Stimulated activated effector memory CD8-positive, alpha-beta T cell treated with anti-CD3 and anti-CD28 coated beads, Interleukin-12 subunit alpha, Interleukin-12 subunit beta, amount 100 ng/mL, for 72 hours (primary cell): ENCODE results near the gene KCNH8.

ENCODE experiments used
- ATAC-seq: fragments of 150-1000 bp; cut with Tn5 transposase; 2 replicates; pipeline ENCODE4 v1.10.0; 2021
- DNase-seq, 2 donors: peaks; one replicate each; pipeline ENCODE4 v3.0.0; 2021 to 2022; ENCODE audit warnings: low spot score in 2 of 2
- H3K27ac Mint-ChIP-seq: one replicate; pipeline ENCODE4 v1.8.0; 2022; ENCODE audit warnings: mild to moderate bottlenecking, mixed read lengths
- H3K36me3 Mint-ChIP-seq: one replicate; pipeline ENCODE4 v1.8.0; 2022; ENCODE audit warnings: mild to moderate bottlenecking, mixed read lengths
- H3K4me1 Mint-ChIP-seq: one replicate; pipeline ENCODE4 v1.8.0; 2022; ENCODE audit warnings: mixed read lengths
- H3K4me3 Mint-ChIP-seq: one replicate; pipeline ENCODE4 v1.8.0; 2022; ENCODE audit warnings: mild to moderate bottlenecking, mixed read lengths
- H3K9me3 Mint-ChIP-seq: one replicate; pipeline ENCODE4 v1.8.0; 2022; ENCODE audit warnings: mixed read lengths

The KCNH8 gene

GRCh38 chr3:19522305-19522704, 374.0 kb downstream of the KCNH8 start:
- ATAC-seq (no peak), DNase-seq (no peak)
- Mint-ChIP-seq H3K36me3 (no peaks in the 10 kb centered on the region), H3K4me3 (no peak overlapping the region), H3K9me3 (peaks cover 12% of the 10 kb centered on the region), H3K27ac (no peak overlapping the region), H3K4me1 (no peaks in the 10 kb centered on the region)

GRCh38 chr3:19526071-19526470, 377.8 kb downstream of the KCNH8 start:
- Mint-ChIP-seq H3K4me3 (no peak overlapping the region), H3K27ac (no peak overlapping the region), H3K4me1 (no peaks in the 10 kb centered on the region), H3K36me3 (no peaks in the 10 kb centered on the region), H3K9me3 (peaks cover 8% of the 10 kb centered on the region)
- ATAC-seq: no peak
- no peak for DNase-seq

- no peak for ATAC-seq
Observed at GRCh38 chr3:19527746-19528145, 379.4 kb downstream of the KCNH8 start.

GRCh38 chr3:19531426-19531825, 383.1 kb downstream of the KCNH8 start:
- no peak for ATAC-seq
- Mint-ChIP-seq H3K36me3 (no peaks in the 10 kb centered on the region), H3K27ac (no peak overlapping the region), H3K4me1 (no peaks in the 10 kb centered on the region), H3K9me3 (no peaks in the 10 kb centered on the region), H3K4me3 (no peak overlapping the region)
- DNase-seq: no peak

More at GRCh38 chr3:19527746-19528145, 379.4 kb downstream of the KCNH8 start:
- Mint-ChIP-seq H3K27ac (no peak overlapping the region), H3K4me3 (no peak overlapping the region), H3K36me3 (no peaks in the 10 kb centered on the region), H3K9me3 (peaks cover 3% of the 10 kb centered on the region), H3K4me1 (no peaks in the 10 kb centered on the region)
- DNase-seq: no peak

DNA sequence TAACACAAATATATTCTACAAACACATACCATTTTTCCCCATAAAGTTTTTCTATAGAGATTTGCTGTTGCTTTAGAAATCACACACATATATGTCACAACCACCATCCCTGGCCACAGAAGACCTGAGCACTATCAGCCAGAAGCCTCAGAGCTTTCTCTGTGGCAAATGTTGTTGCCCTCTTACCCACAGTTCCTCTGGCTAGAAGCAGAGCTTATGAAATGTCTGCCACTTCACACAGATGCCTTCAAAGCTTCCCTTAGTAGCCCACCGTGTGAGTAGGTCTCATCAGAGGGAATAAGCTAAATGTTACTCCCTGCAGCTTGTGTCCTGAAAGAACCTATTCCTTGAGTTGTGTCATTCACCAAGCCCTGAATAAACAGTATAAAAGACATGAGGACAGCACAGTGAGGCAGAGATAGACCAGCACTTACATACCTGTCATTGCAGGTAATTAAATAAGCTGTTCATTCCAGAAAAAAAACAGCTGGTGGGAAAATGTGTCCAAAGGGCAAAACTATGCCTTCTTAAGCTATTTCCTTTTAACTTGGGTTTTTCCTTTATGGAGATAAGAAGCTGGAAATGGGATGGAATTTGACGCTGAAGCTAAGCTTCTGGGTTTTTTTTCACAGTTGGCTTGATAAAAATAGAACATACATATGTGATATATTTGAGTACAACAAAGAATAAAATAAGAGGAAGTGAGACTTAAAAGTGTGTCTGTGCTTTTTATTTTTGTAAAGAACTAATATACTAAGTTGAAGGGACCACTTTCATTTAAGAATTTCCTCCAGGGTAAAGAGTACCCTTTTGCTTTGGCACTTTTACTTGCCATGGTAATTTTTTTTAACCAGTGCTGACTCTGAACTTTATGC, 391.4 kb downstream of the KCNH8 start:
- H3K9me3 Mint-ChIP-seq: peaks cover 4% of the 10 kb centered on the region
- no peak for ATAC-seq
- no peak for DNase-seq
- no peak overlapping the region for H3K27ac Mint-ChIP-seq
- no peak overlapping the region for H3K4me3 Mint-ChIP-seq
- H3K4me1 Mint-ChIP-seq: no peaks in the 10 kb centered on the region
- H3K36me3 Mint-ChIP-seq: no peaks in the 10 kb centered on the region

- peaks cover 4% of the 10 kb centered on the region for H3K9me3 Mint-ChIP-seq
- no peak for DNase-seq
- ATAC-seq: no peak
- H3K4me1 Mint-ChIP-seq: no peaks in the 10 kb centered on the region
- no peaks in the 10 kb centered on the region for H3K36me3 Mint-ChIP-seq
- no peak overlapping the region for H3K27ac Mint-ChIP-seq
- no peak overlapping the region for H3K4me3 Mint-ChIP-seq
Observed at GRCh38 chr3:19540464-19540863, 392.2 kb downstream of the KCNH8 start.

- Mint-ChIP-seq H3K4me3 (no peak overlapping the region), H3K4me1 (no peaks in the 10 kb centered on the region), H3K36me3 (no peaks in the 10 kb centered on the region), H3K27ac (no peak overlapping the region), H3K9me3 (peaks cover 4% of the 10 kb centered on the region)
- no peak for ATAC-seq
- DNase-seq: no peak
Observed at GRCh38 chr3:19541284-19541683, 393.0 kb downstream of the KCNH8 start.

GRCh38 chr3:19543212-19543841, 395.0 kb downstream of the KCNH8 start:
- no peaks in the 10 kb centered on the region for H3K4me1 Mint-ChIP-seq
- H3K36me3 Mint-ChIP-seq: no peaks in the 10 kb centered on the region
- no peak for ATAC-seq
- H3K27ac Mint-ChIP-seq: no peak overlapping the region
- no peak for DNase-seq
- H3K9me3 Mint-ChIP-seq: peaks cover 4% of the 10 kb centered on the region
- no peak overlapping the region for H3K4me3 Mint-ChIP-seq

DNA sequence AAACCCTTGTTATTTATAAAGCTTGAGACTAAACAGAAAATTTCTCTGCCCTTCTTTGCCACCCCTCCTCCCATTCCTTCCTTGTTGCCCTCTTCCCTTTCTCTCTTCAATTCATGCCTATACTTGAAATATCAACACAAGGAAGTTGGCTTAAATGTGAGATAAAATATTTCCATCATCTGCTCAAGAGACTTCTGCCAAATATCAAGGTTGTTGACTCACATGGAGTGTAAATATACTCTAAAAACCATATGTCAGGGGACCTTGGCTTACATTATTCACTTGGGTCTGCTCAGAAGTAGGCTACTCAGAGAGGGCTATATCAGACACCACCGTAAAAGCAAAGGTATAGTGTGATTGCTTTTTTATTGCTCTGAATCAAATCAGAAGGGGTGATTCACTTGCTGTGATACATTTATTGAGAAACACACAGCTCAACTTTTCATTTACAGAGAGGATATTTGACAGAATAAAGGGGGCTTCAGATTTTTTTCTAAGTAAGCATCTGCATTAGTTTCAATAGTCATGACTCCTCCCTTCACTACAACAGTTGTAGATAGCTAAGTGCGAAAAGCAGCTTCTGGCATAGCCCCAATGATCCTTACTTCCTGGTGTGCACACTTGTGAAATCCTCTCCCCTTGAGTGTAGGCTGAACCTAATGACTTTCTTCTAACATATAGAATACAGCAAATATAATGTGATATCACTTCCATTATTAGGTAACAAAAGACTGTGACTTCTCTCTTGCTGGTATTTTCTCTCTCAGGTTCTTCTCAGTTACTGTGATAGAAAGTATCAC, 399.6 kb downstream of the KCNH8 start:
- Mint-ChIP-seq H3K9me3 (peaks cover 7% of the 10 kb centered on the region), H3K27ac (no peak overlapping the region), H3K36me3 (no peaks in the 10 kb centered on the region), H3K4me1 (no peaks in the 10 kb centered on the region), H3K4me3 (no peak overlapping the region)
- no peak for DNase-seq
- ATAC-seq: no peak

DNA sequence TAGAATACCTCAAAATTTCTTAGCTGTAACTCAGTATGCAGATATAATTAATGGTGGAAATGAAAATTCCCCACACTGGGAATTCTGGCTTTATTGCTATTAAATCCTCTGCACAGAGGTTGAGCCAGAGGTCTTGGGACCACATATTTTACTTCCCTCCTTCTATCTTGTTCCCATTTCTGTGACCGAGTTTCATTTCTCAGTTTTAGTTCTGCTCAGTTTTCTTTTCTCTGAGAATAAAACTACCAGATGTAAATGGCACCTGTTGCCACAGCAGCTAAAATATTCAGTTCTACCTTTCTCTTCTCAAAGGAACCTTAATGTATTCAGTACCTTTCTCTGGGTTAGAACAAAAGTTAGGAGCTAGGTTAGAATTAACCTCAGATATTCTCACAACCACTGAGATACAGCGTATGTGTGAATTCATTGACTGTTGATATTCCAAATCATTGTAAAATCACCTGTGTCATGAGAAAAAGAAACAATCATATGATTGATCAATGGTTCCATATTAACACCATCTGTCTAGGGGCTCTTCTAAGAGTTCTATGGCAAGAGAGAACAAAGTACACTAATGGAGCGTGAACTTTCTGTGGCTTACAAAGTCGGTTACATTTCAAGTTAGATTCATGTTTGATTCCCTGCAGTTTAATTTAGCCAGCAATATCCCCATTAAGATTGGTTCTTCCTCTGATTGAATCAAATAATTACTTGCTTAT, 411.6 kb downstream of the KCNH8 start:
- ATAC-seq (no peak), DNase-seq (no peak)
- H3K9me3 Mint-ChIP-seq: peaks cover 4% of the 10 kb centered on the region
- H3K4me3 Mint-ChIP-seq: no peak overlapping the region
- no peaks in the 10 kb centered on the region for H3K4me1 Mint-ChIP-seq
- H3K36me3 Mint-ChIP-seq: no peaks in the 10 kb centered on the region
- H3K27ac Mint-ChIP-seq: no peak overlapping the region

DNA sequence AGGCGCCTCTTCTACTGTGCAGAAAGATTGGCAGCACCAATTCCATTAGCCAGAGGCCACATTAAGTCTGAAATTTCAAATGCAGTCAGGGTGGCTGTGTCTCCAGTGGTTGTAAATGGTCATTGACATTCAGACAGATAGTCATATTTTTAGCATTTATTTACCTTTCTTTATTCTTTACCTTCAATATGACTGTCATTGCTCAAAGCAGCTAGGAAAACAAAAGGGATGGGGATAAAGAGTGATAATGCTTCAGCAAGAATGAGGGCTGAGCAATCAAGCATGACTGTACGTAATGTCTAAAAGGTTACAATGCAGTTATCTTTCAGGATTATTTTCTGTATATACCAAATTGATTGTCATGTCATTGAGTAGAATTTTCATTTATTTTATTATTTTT, 425.3 kb downstream of the KCNH8 start:
- H3K9me3 Mint-ChIP-seq: no peaks in the 10 kb centered on the region
- no peak overlapping the region for H3K27ac Mint-ChIP-seq
- DNase-seq (no peak), ATAC-seq (no peak)
- H3K4me3 Mint-ChIP-seq: no peak overlapping the region
- H3K4me1 Mint-ChIP-seq: no peaks in the 10 kb centered on the region
- H3K36me3 Mint-ChIP-seq: no peaks in the 10 kb centered on the region

- ATAC-seq (no peak), DNase-seq (no peak)
- Mint-ChIP-seq H3K27ac (no peak overlapping the region), H3K9me3 (no peaks in the 10 kb centered on the region), H3K4me1 (no peaks in the 10 kb centered on the region), H3K4me3 (no peak overlapping the region), H3K36me3 (no peaks in the 10 kb centered on the region)
Observed at GRCh38 chr3:19574268-19574667, 426.0 kb downstream of the KCNH8 start.

DNA sequence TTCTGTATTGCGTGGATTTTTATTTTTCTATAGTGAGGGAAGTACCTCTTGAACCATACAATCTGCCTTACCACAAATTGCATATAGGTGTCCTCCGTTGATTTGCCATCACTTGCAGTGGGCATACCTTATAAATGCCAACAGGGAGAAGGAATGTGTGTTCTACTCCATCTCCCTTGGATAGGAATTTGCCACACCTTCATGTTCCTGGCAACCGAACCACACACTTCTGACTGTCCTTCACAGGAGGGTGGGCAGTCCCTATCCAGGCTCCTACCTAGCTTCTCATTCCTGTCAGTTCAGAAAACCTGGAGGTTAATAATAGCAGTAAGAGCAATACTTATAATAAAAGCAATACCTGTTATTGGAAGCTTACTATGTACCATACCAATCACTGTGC, 428.0 kb downstream of the KCNH8 start:
- no peak for ATAC-seq
- H3K36me3 Mint-ChIP-seq: no peaks in the 10 kb centered on the region
- no peaks in the 10 kb centered on the region for H3K4me1 Mint-ChIP-seq
- DNase-seq: no peak
- H3K27ac Mint-ChIP-seq: no peak overlapping the region
- no peaks in the 10 kb centered on the region for H3K9me3 Mint-ChIP-seq
- H3K4me3 Mint-ChIP-seq: no peak overlapping the region
